HepG2 (cell line): ENCODE data around the gene PRR11. TPM values are rescaled to one million over a fixed set of nuclear protein-coding genes. Genes with fewer than 3 reads are reported as not detected.

Experiments used
- AGO2 ChIP-seq: fragments of 200-400 bp; formaldehyde crosslinking; optimal IDR thresholded peaks from 2 replicates; pipeline ENCODE3; 2017; ENCODE audit warnings: mild to moderate bottlenecking, low read depth, low read length, moderate library complexity
- EEA1 ChIP-seq: sonication (generic); formaldehyde crosslinking; IDR thresholded peaks from 2 replicates; pipeline ENCODE4 v1.5.1; 2020; ENCODE audit warnings: mild to moderate bottlenecking, missing genetic modification reagents, borderline replicate concordance
- HMG20A ChIP-seq: IDR thresholded peaks from 2 replicates; pipeline ENCODE4 v1.6.1; 2016; ENCODE audit warnings: borderline replicate concordance
- HNRNPUL1 ChIP-seq: fragments of 200-400 bp; formaldehyde crosslinking; IDR thresholded peaks from 2 replicates; pipeline ENCODE4 v1.6.1; 2017; ENCODE audit warnings: low read depth, mild to moderate bottlenecking, low read length, moderate library complexity
- HOXD1 ChIP-seq: sonication (generic); formaldehyde crosslinking; IDR thresholded peaks from 2 replicates; pipeline ENCODE4 v1.5.0; 2020; ENCODE audit warnings: missing genetic modification reagents
- MTF1 ChIP-seq: sonication (generic); formaldehyde crosslinking; IDR thresholded peaks from 2 replicates; pipeline ENCODE4 v1.5.0; 2020; ENCODE audit warnings: missing genetic modification reagents
- MYC ChIP-seq: sonication (generic); formaldehyde crosslinking; IDR thresholded peaks from 2 replicates; pipeline ENCODE4 v1.9.0; 2021; ENCODE audit warnings: missing genetic modification reagents, borderline replicate concordance
- NCOA2 ChIP-seq: sonication (generic); formaldehyde crosslinking; IDR thresholded peaks from 2 replicates; pipeline ENCODE4 v1.8.0; 2022; ENCODE audit warnings: inconsistent platforms
- PITX1 ChIP-seq: sonication (generic); formaldehyde crosslinking; IDR thresholded peaks from 2 replicates; pipeline ENCODE4 v1.5.1; 2020; ENCODE audit warnings: mild to moderate bottlenecking, missing genetic modification reagents
- POLR2G ChIP-seq: fragments of 200-400 bp; formaldehyde crosslinking; IDR thresholded peaks from 2 replicates; pipeline ENCODE4 v1.6.1; 2018; ENCODE audit warnings: mild to moderate bottlenecking, low read depth, low read length, moderate library complexity
- RFX1 ChIP-seq: fragments of 450-650 bp; IDR thresholded peaks from 2 replicates; pipeline ENCODE4 v1.6.1; 2017
- SMAD9 ChIP-seq: sonication (generic); formaldehyde crosslinking; IDR thresholded peaks from 2 replicates; pipeline ENCODE4 v1.5.1; 2020; ENCODE audit warnings: mild to moderate bottlenecking, missing genetic modification reagents
- ZMAT5 ChIP-seq: sonication (generic); formaldehyde crosslinking; IDR thresholded peaks from 2 replicates; pipeline ENCODE4 v1.5.0; 2020; ENCODE audit warnings: mild to moderate bottlenecking, low read depth, missing genetic modification reagents, borderline replicate concordance
- ZNF101 ChIP-seq: sonication (generic); formaldehyde crosslinking; IDR thresholded peaks from 2 replicates; pipeline ENCODE4 v1.4.0; 2020; ENCODE audit warnings: mild to moderate bottlenecking, low read depth, missing genetic modification reagents, borderline replicate concordance
- ZNF124 ChIP-seq: sonication (generic); formaldehyde crosslinking; IDR thresholded peaks from 2 replicates; pipeline ENCODE4 v1.4.0; 2020; ENCODE audit warnings: missing genetic modification reagents
- ZNF256 ChIP-seq: sonication (generic); formaldehyde crosslinking; conservative IDR thresholded peaks from 2 replicates; pipeline ENCODE4 v1.4.0; 2020; ENCODE audit warnings: missing genetic modification reagents
- ZNF343 ChIP-seq: sonication (generic); formaldehyde crosslinking; IDR thresholded peaks from 2 replicates; pipeline ENCODE4 v1.4.0; 2020; ENCODE audit warnings: mild to moderate bottlenecking, missing genetic modification reagents
- ZNF468 ChIP-seq: sonication (generic); formaldehyde crosslinking; IDR thresholded peaks from 2 replicates; pipeline ENCODE4 v1.8.0; 2022; ENCODE audit warnings: mild to moderate bottlenecking, moderate library complexity, missing genetic modification reagents
- ZNF672 ChIP-seq: sonication (generic); formaldehyde crosslinking; IDR thresholded peaks from 2 replicates; pipeline ENCODE4 v1.8.1; 2022; ENCODE audit warnings: missing genetic modification reagents
- ZNF674 ChIP-seq: sonication (generic); formaldehyde crosslinking; IDR thresholded peaks from 2 replicates; pipeline ENCODE4 v1.5.0; 2020; ENCODE audit warnings: low read depth, mild to moderate bottlenecking, missing genetic modification reagents
- polyA plus RNA-seq, 8 experiments: library from polyadenylated mRNA; depleted of rRNA in 3 of 8; stranded (reverse) in 7 of 8; unstranded in 1 of 8; fragments of >200 nt; fragmentation: Illumina TruSeq in 4 of 8; extraction: Trizol in 4 of 8; gene quantifications; 2 replicates each; pipeline versions ENCODE4 v1.2.1 to v1.2.3, GENCODE V29; 2011 to 2016; ENCODE audit warnings: low read depth in 4 of 8, missing spikeins in 1 of 8, mixed read lengths in 1 of 8; ENCODE audit not compliant: insufficient read depth in 1 of 8
- total RNA-seq, 5 experiments: library from RNA; depleted of rRNA; stranded (reverse); fragments of >200 nt; fragmentation: Illumina TruSeq; extraction: Trizol; gene quantifications; 2 replicates each; pipeline ENCODE4 v1.2.3, GENCODE V29; 2016; ENCODE audit warnings: low read depth in 1 of 5
- TF ChIP-seq, protein P1 (sequence below): sonication (generic); formaldehyde crosslinking; IDR thresholded peaks from 2 replicates; pipeline ENCODE4 v1.8.1; 2022; ENCODE audit warnings: low read depth, mild to moderate bottlenecking, missing genetic modification reagents
- TF ChIP-seq, protein P2 (sequence below): sonication (generic); formaldehyde crosslinking; IDR thresholded peaks from 2 replicates; pipeline ENCODE4 v1.9.0; 2021; ENCODE audit warnings: missing genetic modification reagents, borderline replicate concordance
- TF ChIP-seq, protein P3 (sequence below): sonication (generic); formaldehyde crosslinking; conservative IDR thresholded peaks from 2 replicates; pipeline ENCODE4 v1.8.0; 2022; ENCODE audit warnings: low read depth, missing genetic modification reagents

Gene PRR11
- total and polyA plus RNA-seq, 2 of the 13 experiments (the other 11 are each of a cell fraction or from before 2014, with no cell fraction given) = 35.7 to 39.2 TPM

DNA sequence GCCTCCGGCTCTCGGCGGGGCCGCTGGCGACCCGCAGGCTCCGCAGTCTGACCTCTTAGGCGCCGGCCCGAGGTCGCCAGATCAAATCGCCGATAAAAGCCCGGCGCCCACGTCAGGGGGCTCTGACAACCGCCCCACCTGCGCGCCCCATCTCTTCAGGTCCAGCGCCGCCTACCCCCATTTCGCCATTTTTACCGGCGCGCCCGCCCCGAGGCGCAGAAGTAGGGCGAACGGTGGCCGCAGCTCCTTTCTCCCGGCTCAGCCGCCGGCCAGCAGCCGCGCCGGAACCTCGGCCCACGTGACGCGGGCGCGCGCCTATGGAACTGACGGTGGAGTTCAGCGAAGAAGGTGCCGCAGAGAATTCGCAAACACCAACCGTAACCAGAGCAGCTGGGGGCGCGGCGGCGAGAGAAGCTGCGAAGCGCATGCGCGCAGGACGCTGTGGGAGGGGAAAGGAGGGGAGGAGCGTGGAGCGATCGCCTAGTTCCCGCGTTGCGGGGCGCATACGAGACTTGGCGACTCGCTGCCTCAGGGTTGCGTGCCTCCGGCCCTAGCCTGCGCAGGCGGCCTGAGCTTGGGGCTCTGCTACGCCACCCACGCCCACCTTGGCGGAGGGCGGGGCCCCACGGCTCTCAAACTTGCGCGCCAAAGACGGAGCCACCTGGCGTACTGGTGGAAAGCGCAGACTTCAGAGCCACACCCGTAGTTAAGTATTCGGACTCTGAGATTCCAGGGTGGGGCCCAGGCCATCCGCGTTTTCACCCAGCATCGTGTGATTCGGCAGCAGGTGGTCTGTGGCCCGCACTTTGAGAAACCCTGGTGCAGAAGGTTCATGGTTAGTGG is 48.9 kb upstream of the PRR11 start, which contains the start of gene TRIM37 (continued):
- TF ChIP-seq AGO2 (peak; percentile 65), PITX1 (CRISPR knock-in tag) (peak; percentile 71), ZNF124 (no peak), ZNF468 (CRISPR knock-in tag) (no peak), RFX1 (peak; percentile 70; the same call in 1 of the 2 replicates), HMG20A (CRISPR knock-in tag) (no peak), ZNF256 (peak; percentile 21), POLR2G (peak; percentile 96), SMAD9 (CRISPR knock-in tag) (peak; percentile 66), MTF1 (CRISPR knock-in tag) (no peak; the same call in 1 of the 2 replicates), ZNF343 (CRISPR knock-in tag) (peak; percentile 88), ZMAT5 (CRISPR knock-in tag) (no peak), HOXD1 (CRISPR knock-in tag) (peak; percentile 65), EEA1 (CRISPR knock-in tag) (no peak), NCOA2 (CRISPR knock-in tag) (0 out of 2 replicates have a peak, but pooled peaks have one; percentile 35), MYC (peak; percentile 92), ZNF672 (CRISPR knock-in tag) (0 out of 2 replicates have a peak, but pooled peaks have one; percentile 85), ZNF674 (CRISPR knock-in tag) (peak; percentile 95; the same call in 1 of the 2 replicates), ZNF101 (CRISPR knock-in tag) (no peak), HNRNPUL1 (peak; percentile 69)
- TF ChIP-seq, protein P1, sequence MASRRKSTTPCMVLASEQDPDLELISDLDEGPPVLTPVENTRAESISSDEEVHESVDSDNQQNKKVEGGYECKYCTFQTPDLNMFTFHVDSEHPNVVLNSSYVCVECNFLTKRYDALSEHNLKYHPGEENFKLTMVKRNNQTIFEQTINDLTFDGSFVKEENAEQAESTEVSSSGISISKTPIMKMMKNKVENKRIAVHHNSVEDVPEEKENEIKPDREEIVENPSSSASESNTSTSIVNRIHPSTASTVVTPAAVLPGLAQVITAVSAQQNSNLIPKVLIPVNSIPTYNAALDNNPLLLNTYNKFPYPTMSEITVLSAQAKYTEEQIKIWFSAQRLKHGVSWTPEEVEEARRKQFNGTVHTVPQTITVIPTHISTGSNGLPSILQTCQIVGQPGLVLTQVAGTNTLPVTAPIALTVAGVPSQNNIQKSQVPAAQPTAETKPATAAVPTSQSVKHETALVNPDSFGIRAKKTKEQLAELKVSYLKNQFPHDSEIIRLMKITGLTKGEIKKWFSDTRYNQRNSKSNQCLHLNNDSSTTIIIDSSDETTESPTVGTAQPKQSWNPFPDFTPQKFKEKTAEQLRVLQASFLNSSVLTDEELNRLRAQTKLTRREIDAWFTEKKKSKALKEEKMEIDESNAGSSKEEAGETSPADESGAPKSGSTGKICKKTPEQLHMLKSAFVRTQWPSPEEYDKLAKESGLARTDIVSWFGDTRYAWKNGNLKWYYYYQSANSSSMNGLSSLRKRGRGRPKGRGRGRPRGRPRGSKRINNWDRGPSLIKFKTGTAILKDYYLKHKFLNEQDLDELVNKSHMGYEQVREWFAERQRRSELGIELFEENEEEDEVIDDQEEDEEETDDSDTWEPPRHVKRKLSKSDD (CRISPR knock-in tag) = no peak; the same call in 1 of the 2 replicates
- TF ChIP-seq, protein P2, sequence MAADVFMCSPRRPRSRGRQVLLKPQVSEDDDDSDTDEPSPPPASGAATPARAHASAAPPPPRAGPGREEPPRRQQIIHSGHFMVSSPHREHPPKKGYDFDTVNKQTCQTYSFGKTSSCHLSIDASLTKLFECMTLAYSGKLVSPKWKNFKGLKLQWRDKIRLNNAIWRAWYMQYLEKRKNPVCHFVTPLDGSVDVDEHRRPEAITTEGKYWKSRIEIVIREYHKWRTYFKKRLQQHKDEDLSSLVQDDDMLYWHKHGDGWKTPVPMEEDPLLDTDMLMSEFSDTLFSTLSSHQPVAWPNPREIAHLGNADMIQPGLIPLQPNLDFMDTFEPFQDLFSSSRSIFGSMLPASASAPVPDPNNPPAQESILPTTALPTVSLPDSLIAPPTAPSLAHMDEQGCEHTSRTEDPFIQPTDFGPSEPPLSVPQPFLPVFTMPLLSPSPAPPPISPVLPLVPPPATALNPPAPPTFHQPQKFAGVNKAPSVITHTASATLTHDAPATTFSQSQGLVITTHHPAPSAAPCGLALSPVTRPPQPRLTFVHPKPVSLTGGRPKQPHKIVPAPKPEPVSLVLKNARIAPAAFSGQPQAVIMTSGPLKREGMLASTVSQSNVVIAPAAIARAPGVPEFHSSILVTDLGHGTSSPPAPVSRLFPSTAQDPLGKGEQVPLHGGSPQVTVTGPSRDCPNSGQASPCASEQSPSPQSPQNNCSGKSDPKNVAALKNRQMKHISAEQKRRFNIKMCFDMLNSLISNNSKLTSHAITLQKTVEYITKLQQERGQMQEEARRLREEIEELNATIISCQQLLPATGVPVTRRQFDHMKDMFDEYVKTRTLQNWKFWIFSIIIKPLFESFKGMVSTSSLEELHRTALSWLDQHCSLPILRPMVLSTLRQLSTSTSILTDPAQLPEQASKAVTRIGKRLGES (CRISPR knock-in tag) = no peak; the same call in 1 of the 2 replicates
- TF ChIP-seq, protein P3, sequence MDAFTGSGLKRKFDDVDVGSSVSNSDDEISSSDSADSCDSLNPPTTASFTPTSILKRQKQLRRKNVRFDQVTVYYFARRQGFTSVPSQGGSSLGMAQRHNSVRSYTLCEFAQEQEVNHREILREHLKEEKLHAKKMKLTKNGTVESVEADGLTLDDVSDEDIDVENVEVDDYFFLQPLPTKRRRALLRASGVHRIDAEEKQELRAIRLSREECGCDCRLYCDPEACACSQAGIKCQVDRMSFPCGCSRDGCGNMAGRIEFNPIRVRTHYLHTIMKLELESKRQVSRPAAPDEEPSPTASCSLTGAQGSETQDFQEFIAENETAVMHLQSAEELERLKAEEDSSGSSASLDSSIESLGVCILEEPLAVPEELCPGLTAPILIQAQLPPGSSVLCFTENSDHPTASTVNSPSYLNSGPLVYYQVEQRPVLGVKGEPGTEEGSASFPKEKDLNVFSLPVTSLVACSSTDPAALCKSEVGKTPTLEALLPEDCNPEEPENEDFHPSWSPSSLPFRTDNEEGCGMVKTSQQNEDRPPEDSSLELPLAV (CRISPR knock-in tag) = no peak
